GM18498 (cell line): ENCODE results near the gene MMP3.
"Not testable (repeated sequence)": the region's sequence is repeated elsewhere in the genome, so short reads cannot be mapped to it uniquely, and the experiment has no call there.

Experiments
- ATAC-seq: cut with Tn5 transposase; IDR thresholded peaks from one replicate; pipeline ENCODE4 v1.9.1; 2021; ENCODE audit warnings: mild to moderate bottlenecking, moderate library complexity; ENCODE audit not compliant: unreplicated experiment

Gene MMP3

GRCh38 chr11:102843489-102843888 is at the start of gene MMP3:
TSS of gene MMP3 (minus strand) at chr11:102843609. CDS start at chr11:102843546, 63 bp downstream.
- no peak for ATAC-seq

GRCh38 chr11:102891736-102892135 is 48.3 kb upstream of the MMP3 start:
- no peak for ATAC-seq

GRCh38 chr11:102886999-102887398 is 43.6 kb upstream of the MMP3 start:
- no peak for ATAC-seq

GRCh38 chr11:102883141-102883540 is 39.7 kb upstream of the MMP3 start:
- peak; percentile 33 for ATAC-seq

GRCh38 chr11:102882389-102883024 is 39.1 kb upstream of the MMP3 start:
- peak; percentile 50 for ATAC-seq

GRCh38 chr11:102879801-102880200 is 36.4 kb upstream of the MMP3 start:
- no peak for ATAC-seq

- ATAC-seq = no peak
Measured at GRCh38 chr11:102878595-102878994, 35.2 kb upstream of the MMP3 start.

GRCh38 chr11:102874852-102875251 is 31.4 kb upstream of the MMP3 start, which contains the start of gene MMP12:
TSS of gene MMP12 (minus strand) at chr11:102874982. CDS start at chr11:102874937, 45 bp downstream.
- no peak for ATAC-seq

- ATAC-seq = not testable (repeated sequence)
Measured at GRCh38 chr11:102869354-102869964, 26.1 kb upstream of the MMP3 start.

GRCh38 chr11:102868339-102868738 is 24.9 kb upstream of the MMP3 start:
- ATAC-seq = no peak

GRCh38 chr11:102864724-102865123 is 21.3 kb upstream of the MMP3 start:
- ATAC-seq = no peak

- no peak for ATAC-seq
Measured at GRCh38 chr11:102853956-102854355, 10.5 kb upstream of the MMP3 start.

GRCh38 chr11:102853055-102853454 is 9.6 kb upstream of the MMP3 start:
- ATAC-seq = no peak

- ATAC-seq = no peak
Measured at GRCh38 chr11:102850973-102851745, 7.8 kb upstream of the MMP3 start.

GRCh38 chr11:102849311-102849710 is 5.9 kb upstream of the MMP3 start:
- ATAC-seq = no peak

- no peak for ATAC-seq
Measured at GRCh38 chr11:102846292-102846691, 2.9 kb upstream of the MMP3 start.

GRCh38 chr11:102842930-102843329 is 479 bp downstream of the MMP3 start:
- no peak for ATAC-seq

GRCh38 chr11:102840018-102840417 is 3.4 kb downstream of the MMP3 start:
- ATAC-seq = no peak

GRCh38 chr11:102837646-102838045 is 5.8 kb downstream of the MMP3 start:
- ATAC-seq = no peak

GRCh38 chr11:102837156-102837555 is 6.3 kb downstream of the MMP3 start:
- ATAC-seq = no peak

GRCh38 chr11:102836290-102836875 is 7.0 kb downstream of the MMP3 start:
- ATAC-seq = no peak
